CD4-positive, alpha-beta T cell treated with Interleukin-10 for 1 hour (primary cell): ENCODE measurements around the gene TRPV2.
"Not testable (repeated sequence)": the region's sequence is repeated elsewhere in the genome, so short reads cannot be mapped to it uniquely, and the experiment has no call there.

Experiments
- DNase-seq: peaks from one replicate; pipeline ENCODE4 v3.0.0-alpha.2; 2020

The TRPV2 gene, protein sequence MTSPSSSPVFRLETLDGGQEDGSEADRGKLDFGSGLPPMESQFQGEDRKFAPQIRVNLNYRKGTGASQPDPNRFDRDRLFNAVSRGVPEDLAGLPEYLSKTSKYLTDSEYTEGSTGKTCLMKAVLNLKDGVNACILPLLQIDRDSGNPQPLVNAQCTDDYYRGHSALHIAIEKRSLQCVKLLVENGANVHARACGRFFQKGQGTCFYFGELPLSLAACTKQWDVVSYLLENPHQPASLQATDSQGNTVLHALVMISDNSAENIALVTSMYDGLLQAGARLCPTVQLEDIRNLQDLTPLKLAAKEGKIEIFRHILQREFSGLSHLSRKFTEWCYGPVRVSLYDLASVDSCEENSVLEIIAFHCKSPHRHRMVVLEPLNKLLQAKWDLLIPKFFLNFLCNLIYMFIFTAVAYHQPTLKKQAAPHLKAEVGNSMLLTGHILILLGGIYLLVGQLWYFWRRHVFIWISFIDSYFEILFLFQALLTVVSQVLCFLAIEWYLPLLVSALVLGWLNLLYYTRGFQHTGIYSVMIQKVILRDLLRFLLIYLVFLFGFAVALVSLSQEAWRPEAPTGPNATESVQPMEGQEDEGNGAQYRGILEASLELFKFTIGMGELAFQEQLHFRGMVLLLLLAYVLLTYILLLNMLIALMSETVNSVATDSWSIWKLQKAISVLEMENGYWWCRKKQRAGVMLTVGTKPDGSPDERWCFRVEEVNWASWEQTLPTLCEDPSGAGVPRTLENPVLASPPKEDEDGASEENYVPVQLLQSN

GRCh38 chr17:16415031-16415924 lies at the start of gene TRPV2:
Gene TRPV2, plus strand, starts transcription at chr17:16415571. Its CDS starts 2,098 bp downstream, at chr17:16417669.
- DNase-seq = peak; percentile 64

DNA sequence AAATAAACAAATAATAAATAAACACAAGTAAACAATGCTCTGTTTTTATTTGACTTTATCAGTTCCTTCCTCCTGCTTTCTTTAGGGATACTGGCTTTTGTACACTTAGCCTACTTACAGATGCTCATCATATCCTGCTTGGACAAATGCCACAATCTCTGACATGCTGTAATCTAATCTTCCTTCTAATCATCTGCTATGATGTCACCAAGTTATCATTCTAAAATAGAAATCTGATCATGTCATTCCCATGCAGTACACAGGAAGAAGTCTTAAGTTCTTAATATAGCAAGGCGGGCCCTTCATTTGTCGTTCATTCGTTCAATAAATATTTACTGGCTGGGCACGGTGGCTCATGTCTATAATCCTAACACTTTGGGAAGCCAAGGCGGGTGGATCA lies 43.6 kb upstream of the TRPV2 start:
- no peak for DNase-seq

- DNase-seq = no peak
Observed at GRCh38 chr17:16374146-16374938, 41.0 kb upstream of the TRPV2 start.

GRCh38 chr17:16377941-16378341 lies 37.4 kb upstream of the TRPV2 start:
- no peak for DNase-seq

DNA sequence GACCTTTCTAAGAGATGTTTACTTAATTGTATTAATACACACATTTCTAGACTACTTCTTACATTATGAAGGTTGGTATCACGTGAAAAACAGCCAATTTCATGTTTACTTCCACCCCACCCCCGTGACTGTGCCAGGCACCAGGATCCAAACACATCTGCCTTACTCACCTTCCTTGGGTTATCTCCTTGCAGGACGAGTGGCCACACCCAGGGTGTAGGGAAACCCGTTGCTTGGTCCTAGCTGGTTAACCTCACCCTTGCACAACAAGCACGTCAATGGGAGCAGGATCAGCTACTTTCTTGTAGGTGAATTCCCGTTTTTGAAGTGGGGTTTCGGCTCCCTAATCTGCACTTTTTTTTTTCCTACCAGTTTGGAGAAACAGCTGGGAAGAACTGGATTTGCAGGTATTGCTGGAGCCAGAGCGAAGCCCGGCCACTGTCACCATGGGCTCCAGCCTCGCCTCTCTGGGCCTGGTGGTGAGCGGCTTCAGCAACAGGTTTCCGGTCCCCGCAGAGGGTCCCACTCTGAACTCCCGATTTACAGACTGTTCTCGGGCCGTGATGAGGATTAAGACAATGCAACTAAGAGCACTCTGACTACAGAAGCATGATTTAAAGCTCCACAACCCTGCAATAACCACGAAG lies 36.6 kb upstream of the TRPV2 start:
- DNase-seq = no peak

- DNase-seq = no peak
Observed at GRCh38 chr17:16379654-16380053, 35.7 kb upstream of the TRPV2 start.

DNA sequence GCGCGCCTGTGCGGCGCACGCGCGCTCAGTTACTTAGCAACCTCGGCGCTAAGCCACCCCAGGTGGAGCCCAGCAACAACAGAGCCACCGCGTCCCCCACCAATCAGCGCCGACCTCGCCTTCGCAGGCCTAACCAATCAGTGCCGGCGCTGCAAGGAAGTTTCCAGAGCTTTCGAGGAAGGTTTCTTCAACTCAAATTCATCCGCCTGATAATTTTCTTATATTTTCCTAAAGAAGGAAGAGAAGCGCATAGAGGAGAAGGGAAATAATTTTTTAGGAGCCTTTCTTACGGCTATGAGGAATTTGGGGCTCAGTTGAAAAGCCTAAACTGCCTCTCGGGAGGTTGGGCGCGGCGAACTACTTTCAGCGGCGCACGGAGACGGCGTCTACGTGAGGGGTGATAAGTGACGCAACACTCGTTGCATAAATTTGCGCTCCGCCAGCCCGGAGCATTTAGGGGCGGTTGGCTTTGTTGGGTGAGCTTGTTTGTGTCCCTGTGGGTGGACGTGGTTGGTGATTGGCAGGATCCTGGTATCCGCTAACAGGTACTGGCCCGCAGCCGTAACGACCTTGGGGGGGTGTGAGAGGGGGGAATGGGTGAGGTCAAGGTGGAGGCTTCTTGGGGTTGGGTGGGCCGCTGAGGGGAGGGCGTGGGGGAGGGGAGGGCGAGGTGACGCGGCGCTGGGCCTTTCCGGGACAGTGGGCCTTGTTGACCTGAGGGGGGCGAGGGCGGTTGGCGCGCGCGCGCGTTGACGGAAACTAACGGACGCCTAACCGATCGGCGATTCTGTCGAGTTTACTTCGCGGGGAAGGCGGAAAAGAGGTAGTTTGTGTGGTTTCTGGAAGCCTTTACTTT lies 34.5 kb upstream of the TRPV2 start, which contains the start of gene UBB:
Gene UBB (plus strand): TSS at position 452 of the 856 bp plus-strand sequence. CDS start 817 bp downstream, outside the sequence.
- DNase-seq = peak; percentile 98

DNA sequence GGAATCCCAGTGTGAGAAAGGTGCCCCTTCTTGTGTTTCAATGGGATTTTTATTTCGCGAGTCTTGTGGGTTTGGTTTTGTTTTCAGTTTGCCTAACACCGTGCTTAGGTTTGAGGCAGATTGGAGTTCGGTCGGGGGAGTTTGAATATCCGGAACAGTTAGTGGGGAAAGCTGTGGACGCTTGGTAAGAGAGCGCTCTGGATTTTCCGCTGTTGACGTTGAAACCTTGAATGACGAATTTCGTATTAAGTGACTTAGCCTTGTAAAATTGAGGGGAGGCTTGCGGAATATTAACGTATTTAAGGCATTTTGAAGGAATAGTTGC lies 33.9 kb upstream of the TRPV2 start:
- DNase-seq = no peak

DNA sequence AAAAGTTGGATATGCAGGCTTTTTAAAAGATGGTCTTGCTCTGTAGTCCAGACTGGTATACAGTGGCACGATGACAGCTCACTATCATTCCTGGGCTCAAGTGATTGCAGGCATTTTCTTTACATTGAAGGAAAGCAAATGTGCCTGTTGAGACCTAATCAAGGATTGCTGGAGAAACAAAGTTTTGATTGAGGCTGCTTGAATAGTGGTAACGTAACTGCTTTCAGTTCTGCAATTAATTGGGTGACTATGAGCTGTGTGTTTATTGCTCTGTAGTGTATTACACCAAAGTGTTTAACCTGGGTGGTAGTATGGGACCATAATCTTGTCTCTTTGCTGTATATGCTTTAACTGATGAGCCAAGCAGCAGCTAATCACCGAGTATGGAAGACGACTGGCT lies 32.2 kb upstream of the TRPV2 start:
- peak; percentile 16 for DNase-seq

- DNase-seq = no peak
Observed at GRCh38 chr17:16383772-16384287, 31.5 kb upstream of the TRPV2 start.

DNA sequence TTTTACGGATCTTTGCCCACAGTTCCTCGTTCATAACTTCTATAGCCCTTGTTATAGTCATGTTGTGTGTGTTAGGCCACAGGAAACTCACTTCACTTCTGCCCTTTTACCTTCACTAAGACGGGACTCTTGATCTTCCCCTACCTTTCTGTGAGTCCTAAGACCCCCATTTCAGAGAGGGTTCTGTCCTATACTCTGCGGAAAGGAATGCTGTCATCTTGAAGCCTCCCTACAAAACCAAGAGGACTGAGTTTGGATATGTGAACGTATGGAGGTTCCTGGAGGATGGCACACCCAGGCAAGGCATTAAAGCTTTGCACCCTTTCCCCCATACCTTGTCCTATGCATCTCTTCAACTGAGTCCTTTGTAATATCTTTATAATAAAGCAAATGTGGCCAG lies 30.8 kb upstream of the TRPV2 start:
- DNase-seq = no peak

DNA sequence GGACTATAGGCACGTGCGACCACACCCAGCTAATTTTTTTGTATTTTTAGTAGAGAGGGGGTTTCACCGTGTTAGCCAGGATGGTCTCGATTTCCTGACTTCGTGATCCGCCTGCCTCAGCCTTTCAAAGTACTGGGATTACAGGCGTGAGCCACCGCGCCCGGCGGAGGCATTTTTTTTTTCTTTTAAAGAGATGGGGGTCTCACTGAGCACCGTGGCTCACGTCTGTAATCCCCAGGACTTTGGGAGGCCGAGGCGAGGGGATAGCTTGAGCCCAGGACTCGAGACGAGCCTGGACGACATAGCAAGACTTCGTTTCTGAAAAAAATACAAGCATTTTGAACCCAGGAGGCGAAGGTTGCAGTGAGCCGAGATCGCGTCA lies 29.3 kb upstream of the TRPV2 start:
- DNase-seq = not testable (repeated sequence)

DNA sequence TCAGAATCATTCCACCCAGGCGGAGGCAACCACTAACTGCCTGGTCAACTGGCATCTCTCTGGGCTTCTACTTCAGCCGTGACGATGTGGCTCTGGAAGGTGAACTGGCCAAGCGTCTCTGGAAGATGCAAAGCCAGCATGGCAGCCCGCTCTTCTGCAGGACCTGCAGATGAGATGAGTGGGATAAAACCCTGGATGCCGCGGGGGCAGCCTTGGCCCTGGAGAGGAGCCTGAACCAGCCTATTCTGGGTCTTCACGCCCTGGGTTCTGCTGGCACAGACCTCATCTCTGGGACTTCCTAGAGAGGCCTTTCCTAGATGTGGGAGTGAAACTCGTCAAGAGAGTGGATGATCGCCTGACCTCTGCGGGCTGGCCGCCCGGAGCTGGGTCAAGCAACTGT lies 23.9 kb upstream of the TRPV2 start:
- no peak for DNase-seq

DNA sequence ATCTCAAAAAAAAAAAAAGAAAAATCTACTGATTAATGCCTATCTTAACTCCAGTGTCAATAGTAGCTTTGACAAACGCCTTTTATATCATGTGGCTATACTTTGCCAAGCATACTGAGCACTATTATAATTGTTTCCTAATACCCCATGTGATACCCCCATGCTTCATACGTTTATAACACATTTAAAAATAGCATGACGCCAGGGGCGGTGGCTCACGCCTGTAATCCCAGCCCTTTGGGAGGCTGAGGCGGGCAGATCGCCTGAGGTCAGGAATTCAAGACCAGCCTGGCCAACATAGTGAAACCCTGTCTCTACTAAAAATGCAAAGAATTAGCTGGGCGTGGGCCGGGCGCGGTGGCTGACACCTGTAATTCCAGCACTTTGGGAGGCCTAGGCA lies 22.9 kb upstream of the TRPV2 start:
- not testable (repeated sequence) for DNase-seq

GRCh38 chr17:16395887-16396286 lies 19.5 kb upstream of the TRPV2 start:
- not testable (repeated sequence) for DNase-seq

GRCh38 chr17:16396693-16397092 lies 18.7 kb upstream of the TRPV2 start:
- not testable (repeated sequence) for DNase-seq

DNA sequence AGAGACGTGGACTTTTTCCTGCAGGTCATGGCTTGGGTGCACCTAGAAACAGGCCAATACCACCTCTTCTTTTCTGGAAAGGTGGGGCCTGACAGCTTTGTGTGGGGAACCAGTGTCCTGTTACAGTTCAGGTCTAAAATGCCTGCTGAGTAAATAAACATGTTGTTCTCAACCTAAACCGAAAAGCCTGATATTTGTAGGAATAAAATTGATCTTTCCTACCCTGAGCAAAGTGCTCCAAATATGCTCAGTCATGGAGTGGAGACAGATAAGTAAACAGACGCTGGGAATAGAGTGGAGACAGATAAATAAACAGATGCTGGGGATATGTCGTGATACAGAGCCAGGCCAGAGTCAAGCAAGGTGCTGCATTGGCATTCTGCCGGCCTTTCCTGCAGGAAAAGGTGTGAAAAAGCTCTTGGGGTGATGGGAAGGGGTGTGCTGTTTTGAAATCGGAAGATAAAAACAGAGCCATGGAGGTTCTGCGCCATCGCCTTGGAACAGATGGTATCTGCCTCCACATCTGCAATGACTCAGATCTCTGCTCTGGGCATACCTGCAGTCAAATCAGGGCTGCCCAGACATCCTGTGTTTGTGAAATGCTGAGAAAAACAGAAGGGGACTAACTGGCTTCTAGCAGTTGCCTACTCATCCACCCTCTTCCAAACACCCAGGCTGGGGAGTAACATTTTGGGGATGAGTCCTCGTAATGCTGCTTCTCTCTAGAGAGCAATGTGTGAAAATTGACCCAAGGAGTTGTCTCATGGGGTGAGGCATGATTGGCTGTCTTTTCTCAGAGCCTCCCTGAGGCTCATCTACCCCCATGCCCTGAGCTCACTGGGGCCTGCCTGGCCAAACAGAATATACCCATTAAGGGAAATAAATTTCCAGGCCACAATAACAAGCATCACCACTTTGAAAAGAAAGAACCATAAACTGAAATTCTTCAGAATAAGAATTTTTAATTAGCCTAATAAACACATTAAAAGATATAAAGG lies 16.8 kb upstream of the TRPV2 start:
- DNase-seq = no peak

DNA sequence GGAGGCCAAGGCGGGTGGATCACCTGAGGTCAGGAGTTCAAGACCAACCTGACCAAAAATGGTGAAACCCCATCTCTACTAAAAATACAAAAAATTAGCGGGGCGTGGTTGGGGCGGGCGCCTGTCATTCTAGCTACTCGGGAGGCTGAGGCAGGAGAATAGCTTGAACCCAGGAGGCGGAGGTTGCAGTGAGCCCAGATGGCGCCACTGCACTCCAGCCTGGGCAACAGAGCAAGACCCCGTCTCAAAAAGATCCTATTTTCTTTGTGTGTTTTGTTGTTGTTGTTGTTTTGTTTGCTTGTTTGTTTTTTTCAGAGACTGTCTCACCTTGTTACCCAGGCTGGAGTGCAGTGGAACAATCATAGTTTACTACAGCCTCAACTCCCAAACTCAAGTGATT lies 11.5 kb upstream of the TRPV2 start:
- not testable (repeated sequence) for DNase-seq
